ENCODE results near the gene PTCHD1.

Gene PTCHD1

GRCh38 chrX:23331701-23332100, 2.9 kb upstream of the PTCHD1 start:
- H3K36me3 ChIP-seq (ENCODE audit: control insufficient read depth in 2 of 2, insufficient read depth in 2 of 2, low read length in 2 of 2), result no peaks in the 10 kb centered on the region
- peak overlapping the region in 1 of 2 donors; percentile 68 for H3K4me3 ChIP-seq (ENCODE audit: low read length in 2 of 2)
- no peaks in the 10 kb centered on the region for H3K9me3 ChIP-seq (ENCODE audit: control insufficient read depth in 2 of 2, low read length in 2 of 2)
- H3K4me1 ChIP-seq (ENCODE audit: control insufficient read depth, insufficient read depth, low read length), result peaks cover 17% of the 10 kb centered on the region
- no peak overlapping the region for H3K27ac ChIP-seq (ENCODE audit: low read length)
- H3K9ac ChIP-seq (ENCODE audit: low read length in 2 of 2), result no peak overlapping the region
- H3K27me3 ChIP-seq (ENCODE audit: control insufficient read depth in 1 of 2, insufficient read depth in 2 of 2, low read length in 2 of 2), result peaks cover 21 to 27% of the 10 kb centered on the region in 2 donors

- Histone ChIP-seq H3K9me3 (ENCODE audit: control insufficient read depth in 2 of 2, low read length in 2 of 2) (no peaks in the 10 kb centered on the region), H3K36me3 (ENCODE audit: control insufficient read depth in 2 of 2, insufficient read depth in 2 of 2, low read length in 2 of 2) (no peaks in the 10 kb centered on the region), H3K27me3 (ENCODE audit: control insufficient read depth in 1 of 2, insufficient read depth in 2 of 2, low read length in 2 of 2) (peaks cover 21 to 27% of the 10 kb centered on the region in 2 donors), H3K4me3 (ENCODE audit: low read length in 2 of 2) (peak overlapping the region; percentile 35 to 68), H3K27ac (ENCODE audit: low read length) (no peak overlapping the region), H3K4me1 (ENCODE audit: control insufficient read depth, insufficient read depth, low read length) (peaks cover 17% of the 10 kb centered on the region), H3K9ac (ENCODE audit: low read length in 2 of 2) (no peak overlapping the region)
These were observed 2.4 kb upstream of the PTCHD1 start for GRCh38 chrX:23332101-23332887.

- H3K4me3 ChIP-seq (ENCODE audit: low read length in 2 of 2), result peak overlapping the region; percentile 32 to 68
- no peak overlapping the region for H3K9ac ChIP-seq (ENCODE audit: low read length in 2 of 2)
- no peaks in the 10 kb centered on the region for H3K9me3 ChIP-seq (ENCODE audit: control insufficient read depth in 2 of 2, low read length in 2 of 2)
- H3K27ac ChIP-seq (ENCODE audit: low read length), result peak overlapping the region; percentile 6
- H3K36me3 ChIP-seq (ENCODE audit: control insufficient read depth in 2 of 2, insufficient read depth in 2 of 2, low read length in 2 of 2), result no peaks in the 10 kb centered on the region
- peaks cover 17% of the 10 kb centered on the region for H3K4me1 ChIP-seq (ENCODE audit: control insufficient read depth, insufficient read depth, low read length)
- H3K27me3 ChIP-seq (ENCODE audit: control insufficient read depth in 1 of 2, insufficient read depth in 2 of 2, low read length in 2 of 2), result peaks cover 23 to 27% of the 10 kb centered on the region in 2 donors
These were observed 1.5 kb upstream of the PTCHD1 start for GRCh38 chrX:23332888-23333821.

- peak overlapping the region; percentile 6 for H3K27ac ChIP-seq (ENCODE audit: low read length)
- no peak overlapping the region for H3K9ac ChIP-seq (ENCODE audit: low read length in 2 of 2)
- H3K4me1 ChIP-seq (ENCODE audit: control insufficient read depth, insufficient read depth, low read length), result peaks cover 17% of the 10 kb centered on the region
- no peaks in the 10 kb centered on the region for H3K9me3 ChIP-seq (ENCODE audit: control insufficient read depth in 2 of 2, low read length in 2 of 2)
- H3K36me3 ChIP-seq (ENCODE audit: control insufficient read depth in 2 of 2, insufficient read depth in 2 of 2, low read length in 2 of 2), result no peaks in the 10 kb centered on the region
- peaks cover 20 to 27% of the 10 kb centered on the region in 2 donors for H3K27me3 ChIP-seq (ENCODE audit: control insufficient read depth in 1 of 2, insufficient read depth in 2 of 2, low read length in 2 of 2)
- peak overlapping the region; percentile 32 to 68 for H3K4me3 ChIP-seq (ENCODE audit: low read length in 2 of 2)
These were observed 668 bp upstream of the PTCHD1 start for GRCh38 chrX:23333842-23334520.

GRCh38 chrX:23334521-23334847, 165 bp upstream of the PTCHD1 start:
- H3K9me3 ChIP-seq (ENCODE audit: control insufficient read depth in 2 of 2, low read length in 2 of 2), result no peaks in the 10 kb centered on the region
- H3K36me3 ChIP-seq (ENCODE audit: control insufficient read depth in 2 of 2, insufficient read depth in 2 of 2, low read length in 2 of 2), result no peaks in the 10 kb centered on the region
- no peak overlapping the region for H3K27ac ChIP-seq (ENCODE audit: low read length)
- peak overlapping the region in 1 of 2 donors; percentile 73 for H3K4me3 ChIP-seq (ENCODE audit: low read length in 2 of 2)
- H3K4me1 ChIP-seq (ENCODE audit: control insufficient read depth, insufficient read depth, low read length), result peaks cover 17% of the 10 kb centered on the region
- H3K9ac ChIP-seq (ENCODE audit: low read length in 2 of 2), result no peak overlapping the region
- peaks cover 20 to 27% of the 10 kb centered on the region in 2 donors for H3K27me3 ChIP-seq (ENCODE audit: control insufficient read depth in 1 of 2, insufficient read depth in 2 of 2, low read length in 2 of 2)

- H3K4me3 ChIP-seq (ENCODE audit: low read length in 2 of 2), result no peak overlapping the region
- no peaks in the 10 kb centered on the region for H3K36me3 ChIP-seq (ENCODE audit: control insufficient read depth in 2 of 2, insufficient read depth in 2 of 2, low read length in 2 of 2)
- peaks cover 7% of the 10 kb centered on the region for H3K4me1 ChIP-seq (ENCODE audit: control insufficient read depth, insufficient read depth, low read length)
- H3K9ac ChIP-seq (ENCODE audit: low read length in 2 of 2), result no peak overlapping the region
- peaks cover 16 to 17% of the 10 kb centered on the region in 2 donors for H3K27me3 ChIP-seq (ENCODE audit: control insufficient read depth in 1 of 2, insufficient read depth in 2 of 2, low read length in 2 of 2)
- H3K27ac ChIP-seq (ENCODE audit: low read length), result no peak overlapping the region
- H3K9me3 ChIP-seq (ENCODE audit: control insufficient read depth in 2 of 2, low read length in 2 of 2), result no peaks in the 10 kb centered on the region
These were observed 3.7 kb downstream of the PTCHD1 start for GRCh38 chrX:23338334-23338733.

- no peaks in the 10 kb centered on the region for H3K4me1 ChIP-seq (ENCODE audit: control insufficient read depth, insufficient read depth, low read length)
- H3K9ac ChIP-seq (ENCODE audit: low read length in 2 of 2), result no peak overlapping the region
- no peak overlapping the region for H3K4me3 ChIP-seq (ENCODE audit: low read length in 2 of 2)
- no peaks in the 10 kb centered on the region for H3K9me3 ChIP-seq (ENCODE audit: control insufficient read depth in 2 of 2, low read length in 2 of 2)
- H3K27me3 ChIP-seq (ENCODE audit: control insufficient read depth in 1 of 2, insufficient read depth in 2 of 2, low read length in 2 of 2), result peaks cover 0 to 4% of the 10 kb centered on the region in 2 donors
- H3K27ac ChIP-seq (ENCODE audit: low read length), result no peak overlapping the region
- no peaks in the 10 kb centered on the region for H3K36me3 ChIP-seq (ENCODE audit: control insufficient read depth in 2 of 2, insufficient read depth in 2 of 2, low read length in 2 of 2)
These were observed 6.8 kb downstream of the PTCHD1 start for GRCh38 chrX:23341452-23341851.

GRCh38 chrX:23344238-23344903, 9.7 kb downstream of the PTCHD1 start:
- H3K4me1 ChIP-seq (ENCODE audit: control insufficient read depth, insufficient read depth, low read length), result no peaks in the 10 kb centered on the region
- H3K9me3 ChIP-seq (ENCODE audit: control insufficient read depth in 2 of 2, low read length in 2 of 2), result no peaks in the 10 kb centered on the region
- no peak overlapping the region for H3K4me3 ChIP-seq (ENCODE audit: low read length in 2 of 2)
- H3K9ac ChIP-seq (ENCODE audit: low read length in 2 of 2), result no peak overlapping the region
- no peak overlapping the region for H3K27ac ChIP-seq (ENCODE audit: low read length)
- H3K36me3 ChIP-seq (ENCODE audit: control insufficient read depth in 2 of 2, insufficient read depth in 2 of 2, low read length in 2 of 2), result no peaks in the 10 kb centered on the region
- peaks cover 0 to 3% of the 10 kb centered on the region in 2 donors for H3K27me3 ChIP-seq (ENCODE audit: control insufficient read depth in 1 of 2, insufficient read depth in 2 of 2, low read length in 2 of 2)

- no peak overlapping the region for H3K27ac ChIP-seq (ENCODE audit: low read length)
- H3K4me3 ChIP-seq (ENCODE audit: low read length in 2 of 2), result no peak overlapping the region
- H3K36me3 ChIP-seq (ENCODE audit: control insufficient read depth in 2 of 2, insufficient read depth in 2 of 2, low read length in 2 of 2), result no peaks in the 10 kb centered on the region
- H3K9me3 ChIP-seq (ENCODE audit: control insufficient read depth in 2 of 2, low read length in 2 of 2), result no peaks in the 10 kb centered on the region
- H3K27me3 ChIP-seq (ENCODE audit: control insufficient read depth in 1 of 2, insufficient read depth in 2 of 2, low read length in 2 of 2), result peaks cover 0 to 3% of the 10 kb centered on the region in 2 donors
- no peak overlapping the region for H3K9ac ChIP-seq (ENCODE audit: low read length in 2 of 2)
- no peaks in the 10 kb centered on the region for H3K4me1 ChIP-seq (ENCODE audit: control insufficient read depth, insufficient read depth, low read length)
These were observed 10.2 kb downstream of the PTCHD1 start for GRCh38 chrX:23344904-23345271.

- Histone ChIP-seq H3K27me3 (ENCODE audit: control insufficient read depth in 1 of 2, insufficient read depth in 2 of 2, low read length in 2 of 2) (no peaks in the 10 kb centered on the region), H3K4me1 (ENCODE audit: control insufficient read depth, insufficient read depth, low read length) (peaks cover 3% of the 10 kb centered on the region), H3K4me3 (ENCODE audit: low read length in 2 of 2) (no peak overlapping the region), H3K9ac (ENCODE audit: low read length in 2 of 2) (no peak overlapping the region), H3K36me3 (ENCODE audit: control insufficient read depth in 2 of 2, insufficient read depth in 2 of 2, low read length in 2 of 2) (no peaks in the 10 kb centered on the region), H3K27ac (ENCODE audit: low read length) (no peak overlapping the region), H3K9me3 (ENCODE audit: control insufficient read depth in 2 of 2, low read length in 2 of 2) (no peaks in the 10 kb centered on the region)
These were observed 21.5 kb downstream of the PTCHD1 start for GRCh38 chrX:23356189-23356588.
